ENCODE measurements around the gene CPD. TPM values are rescaled to one million over a fixed set of nuclear protein-coding genes. Genes with fewer than 3 reads are reported as not detected.
A peak's percentile ranks its signal among the peaks of the same experiment; 100 is the strongest.

Gene CPD
- polyA plus RNA-seq, 1 experiment: 109 TPM

GRCh38 chr17:30360086-30360808, 18.5 kb upstream of the CPD start:
- no peak for TF ChIP-seq CTCF (IDR thresholded peaks at IDR 0.05; ENCODE audit: low read depth, low read length)
- Histone ChIP-seq H3K9me3 (ENCODE audit: control insufficient read depth, insufficient read depth, low read length) (peaks cover 7% of the 10 kb centered on the region), H3K27ac (ENCODE audit: low read depth, low read length) (no peak overlapping the region), H3K27me3 (ENCODE audit: control insufficient read depth, insufficient read depth, low read length) (no peaks in the 10 kb centered on the region), H3K4me3 (ENCODE audit: low read depth, low read length) (no peak overlapping the region)
- ChIA-PET CTCF (no interaction called here), POLR2A (no interaction called here)
- no peak for DNase-seq (ENCODE audit: low read depth, low spot score)

GRCh38 chr17:30361766-30362279, 16.9 kb upstream of the CPD start:
- CTCF ChIA-PET: interaction anchor here (1.5 kb wide), 1 partner anchor 22 kb away, joined by 3 read pairs; no protein-coding TSS in a partner anchor
- Histone ChIP-seq H3K4me3 (ENCODE audit: low read depth, low read length) (no peak overlapping the region), H3K27me3 (ENCODE audit: control insufficient read depth, insufficient read depth, low read length) (no peaks in the 10 kb centered on the region), H3K27ac (ENCODE audit: low read depth, low read length) (no peak overlapping the region), H3K9me3 (ENCODE audit: control insufficient read depth, insufficient read depth, low read length) (peaks cover 7% of the 10 kb centered on the region)
- no peak for DNase-seq (ENCODE audit: low read depth, low spot score)
- TF ChIP-seq CTCF (IDR thresholded peaks at IDR 0.05; ENCODE audit: low read depth, low read length): no peak
- POLR2A ChIA-PET: no interaction called here

- TF ChIP-seq CTCF (IDR thresholded peaks at IDR 0.05; ENCODE audit: low read depth, low read length): no peak
- CTCF ChIA-PET: interaction anchor here (1.9 kb wide), 1 partner anchor 23 kb away, joined by 6 read pairs; no protein-coding TSS in a partner anchor
- Histone ChIP-seq H3K9me3 (ENCODE audit: control insufficient read depth, insufficient read depth, low read length) (peaks cover 7% of the 10 kb centered on the region), H3K27ac (ENCODE audit: low read depth, low read length) (no peak overlapping the region), H3K4me3 (ENCODE audit: low read depth, low read length) (no peak overlapping the region), H3K27me3 (ENCODE audit: control insufficient read depth, insufficient read depth, low read length) (no peaks in the 10 kb centered on the region)
- POLR2A ChIA-PET: interaction anchor here (0.7 to 1.0 kb wide), 3 partner anchors 9 to 72 kb away, joined by 3 to 7 read pairs (median 5); no protein-coding TSS in a partner anchor
- DNase-seq (ENCODE audit: low read depth, low spot score): peak; percentile 81
These were observed 15.0 kb upstream of the CPD start for GRCh38 chr17:30363715-30364202.

GRCh38 chr17:30366536-30366935, 12.2 kb upstream of the CPD start:
- Histone ChIP-seq H3K27me3 (ENCODE audit: control insufficient read depth, insufficient read depth, low read length) (no peaks in the 10 kb centered on the region), H3K9me3 (ENCODE audit: control insufficient read depth, insufficient read depth, low read length) (peaks cover 5% of the 10 kb centered on the region), H3K4me3 (ENCODE audit: low read depth, low read length) (no peak overlapping the region), H3K27ac (ENCODE audit: low read depth, low read length) (no peak overlapping the region)
- DNase-seq (ENCODE audit: low read depth, low spot score): no peak
- POLR2A ChIA-PET: no interaction called here
- CTCF ChIA-PET: no interaction called here
- no peak for TF ChIP-seq CTCF (IDR thresholded peaks at IDR 0.05; ENCODE audit: low read depth, low read length)
